GM12878 (cell line): Measurements from ENCODE around the gene KMT2E. TPM values are rescaled to one million over a fixed set of nuclear protein-coding genes. Genes with fewer than 3 reads are reported as not detected.

Experiments
- ATAC-seq: fragments of 200-7000 bp; cut with Tn5 transposase; 3 replicates; pipeline ENCODE4 v1.9.1; 2020; ENCODE audit warnings: mild to moderate bottlenecking, moderate library complexity
- BruUV-seq: library from RNA; stranded (reverse); fragments of 400-500 nt; replicated peaks from 2 replicates; lab custom pipeline; 2021; lab: Mats Ljungman, UMichigan
- CTCF ChIA-PET: fragments of 300-600 bp; sonication (Branson Sonifier 250); formaldehyde crosslinking; extraction: SDS; loops from one replicate; lab custom pipeline; 2021; ENCODE audit warnings: inconsistent platforms; lab: Yijun Ruan, JAX
- POLR2A ChIA-PET: fragments of 350-600 bp; formaldehyde crosslinking; extraction: SDS; loops from one replicate; lab custom pipeline; 2021; ENCODE audit warnings: inconsistent platforms; lab: Charles Lee
- RAD21 ChIA-PET: fragments of 300-600 bp; sonication (Branson Sonifier 250); formaldehyde crosslinking; loops from one replicate; lab custom pipeline; 2023; ENCODE audit warnings: antibody characterized with exemption; ENCODE audit not compliant: unreplicated experiment; lab: Charles Lee
- SMC1A ChIA-PET: fragments of 300-600 bp; sonication (Branson Sonifier 250); formaldehyde crosslinking; loops from one replicate; lab custom pipeline; 2023; ENCODE audit not compliant: unreplicated experiment, uncharacterized antibody; lab: Charles Lee
- DNase-seq: peaks from one replicate; pipeline ENCODE4 v3.0.0-alpha.2; 2011; ENCODE audit warnings: low read depth, low spot score
- FAIRE-seq: peaks from 3 replicates; lab custom pipeline; 2011; peaks lifted over from hg19 to GRCh38; lab: Jason Lieb, UNC
- H2AFZ ChIP-seq: 2 replicates; pipeline ENCODE4 v1.6.0; 2011; ENCODE audit warnings: low read depth, low read length, control low read depth; ENCODE audit not compliant: control insufficient read depth
- H3K27ac ChIP-seq: 2 replicates; pipeline ENCODE4 v1.5.1; 2011; ENCODE audit warnings: control low read depth; ENCODE audit not compliant: control insufficient read depth, insufficient read depth
- H3K27me3 ChIP-seq, 2 experiments: replicated peaks in 1 of 2; 2 replicates each; pipeline versions ENCODE4 v1.6.0 to v1.6.1; 2011; ENCODE audit warnings: low read length in 1 of 2; ENCODE audit not compliant: control insufficient read depth in 2 of 2, insufficient read depth in 2 of 2
- H3K36me3 ChIP-seq, 2 experiments: 2 replicates each; pipeline ENCODE4 v1.5.1; 2011; ENCODE audit warnings: low read length in 1 of 2; ENCODE audit not compliant: control insufficient read depth in 2 of 2, insufficient read depth in 2 of 2
- H3K4me1 ChIP-seq: 2 replicates; pipeline ENCODE4 v1.6.1; 2011; ENCODE audit warnings: mild to moderate bottlenecking, low read length, moderate library complexity, mixed read lengths; ENCODE audit not compliant: control insufficient read depth, insufficient read depth
- H3K4me2 ChIP-seq: 2 replicates; pipeline ENCODE4 v1.6.0; 2011; ENCODE audit warnings: control low read depth; ENCODE audit not compliant: control insufficient read depth, insufficient read depth
- H3K4me3 ChIP-seq: fragments of 200-600 bp; sonication (generic); 2 replicates; pipeline ENCODE4 v1.5.1; 2016
- H3K79me2 ChIP-seq: 2 replicates; pipeline ENCODE4 v1.6.0; 2011; ENCODE audit warnings: low read length; ENCODE audit not compliant: control insufficient read depth, insufficient read depth
- H3K9ac ChIP-seq: 2 replicates; pipeline ENCODE4 v1.8.0; 2011; ENCODE audit warnings: low read length, control low read depth, mixed read lengths; ENCODE audit not compliant: control insufficient read depth, insufficient read depth
- H3K9me3 ChIP-seq: replicated peaks from 3 replicates; pipeline ENCODE4 v1.5.1; 2011; ENCODE audit warnings: mild to moderate bottlenecking, low read length; ENCODE audit not compliant: control insufficient read depth, insufficient read depth
- H4K20me1 ChIP-seq: 2 replicates; pipeline ENCODE4 v1.6.0; 2011; ENCODE audit not compliant: control insufficient read depth, insufficient read depth
- ASH2L ChIP-seq: fragments of 300-600, 200-600 bp; sonication (generic); IDR thresholded peaks from 2 replicates; pipeline ENCODE4 v1.6.1; 2017; ENCODE audit warnings: low read depth, mild to moderate bottlenecking, borderline replicate concordance
- BACH1 ChIP-seq: fragments of 450-650 bp; IDR thresholded peaks from 2 replicates; pipeline ENCODE4 v1.6.1; 2017; ENCODE audit warnings: mild to moderate bottlenecking, borderline replicate concordance
- CHD1 ChIP-seq: IDR thresholded peaks from 2 replicates; pipeline ENCODE4 v1.6.1; 2012; ENCODE audit warnings: low read depth, low read length, improper control_type of control experiment
- CHD4 ChIP-seq: fragments of 200-600 bp; sonication (generic); IDR thresholded peaks from 2 replicates; pipeline ENCODE4 v1.6.1; 2016; ENCODE audit warnings: mild to moderate bottlenecking
- DPF2 ChIP-seq: fragments of 450-650 bp; IDR thresholded peaks from 2 replicates; pipeline ENCODE4 v1.6.1; 2017; ENCODE audit warnings: mild to moderate bottlenecking
- HSF1 ChIP-seq: fragments of 150-350 bp; IDR thresholded peaks from 2 replicates; pipeline ENCODE4 v1.6.1; 2014; ENCODE audit warnings: mild to moderate bottlenecking, low read depth, low read length
- MAX ChIP-seq: IDR thresholded peaks from 2 replicates; pipeline ENCODE4 v1.6.1; 2012; ENCODE audit warnings: low read depth, low read length, improper control_type of control experiment
- MEF2A ChIP-seq: IDR thresholded peaks from 2 replicates; pipeline ENCODE4 v1.6.1; 2011; ENCODE audit warnings: low read depth, mild to moderate bottlenecking, low read length, moderate library complexity; ENCODE audit not compliant: insufficient read depth
- PAX8 ChIP-seq: fragments of 450-650 bp; IDR thresholded peaks from 2 replicates; pipeline ENCODE4 v1.6.1; 2017; ENCODE audit warnings: mild to moderate bottlenecking, moderate library complexity
- RUNX3 ChIP-seq: IDR thresholded peaks from 2 replicates; pipeline ENCODE4 v1.6.1; 2012; ENCODE audit warnings: low read length, inconsistent platforms
- SMARCA5 ChIP-seq: fragments of 450-650 bp; IDR thresholded peaks from 2 replicates; pipeline ENCODE4 v1.6.1; 2017; ENCODE audit warnings: mild to moderate bottlenecking
- TCF7 ChIP-seq: IDR thresholded peaks from 2 replicates; pipeline ENCODE4 v1.6.1; 2014; ENCODE audit warnings: antibody characterized with exemption, borderline replicate concordance
- ZNF384 ChIP-seq: IDR thresholded peaks from 2 replicates; pipeline ENCODE4 v1.6.1; 2012; ENCODE audit warnings: low read depth, mild to moderate bottlenecking, low read length, improper control_type of control experiment, borderline replicate concordance
- ZNF622 ChIP-seq: fragments of 450-650 bp; IDR thresholded peaks from 2 replicates; pipeline ENCODE4 v1.6.1; 2017; ENCODE audit warnings: mild to moderate bottlenecking, inconsistent platforms
- ZSCAN29 ChIP-seq: fragments of 450-650 bp; IDR thresholded peaks from 2 replicates; pipeline ENCODE4 v1.6.1; 2017; ENCODE audit warnings: mild to moderate bottlenecking, moderate library complexity
- WGBS: methylation state at CpG from one replicate; pipeline ENCODE4 v1.1.6; 2016; ENCODE audit warnings: low lambda C conversion rate; ENCODE audit not compliant: insufficient replicate concordance, insufficient coverage; ENCODE audit errors: missing lambda C conversion rate; 5-methylcytosine and 5-hydroxymethylcytosine counted together
- in situ Hi-C: fragments of 300-500 bp; cut with MboI; formaldehyde crosslinking; loops from 9 replicates; pipeline ENCODE4 v1.14.3; 2018; ENCODE audit warnings: mixed read lengths
- intact Hi-C: fragments of 100-400 bp; cut with micrococcal nuclease; formaldehyde crosslinking; loops from one replicate; pipeline ENCODE4 v1.14.2; 2022; ENCODE audit not compliant: unreplicated experiment
- polyA plus RNA-seq, 11 experiments: library from polyadenylated mRNA; depleted of rRNA in 4 of 11; unstranded in 6 of 11; stranded (reverse) in 5 of 11; fragments of >200 nt; fragmentation: Nextera tagmentation in 4 of 11; fragmentation: Illumina TruSeq in 1 of 11; extraction: Ambion mirVana in 4 of 11; extraction: Trizol in 1 of 11; gene quantifications; 1 replicate in 1 of 11; 2 replicates in 10 of 11; pipeline versions ENCODE4 v1.2.1 to v1.2.3, GENCODE V29; 2011 to 2016; ENCODE audit warnings: inconsistent platforms in 2 of 11, missing spikeins in 2 of 11, low read depth in 1 of 11
- total RNA-seq, 4 experiments: library from RNA; depleted of rRNA in 3 of 4; stranded (reverse); fragments of >200 nt in 3 of 4; fragmentation: Illumina TruSeq in 1 of 4; extraction: Trizol in 1 of 4; gene quantifications; 2 replicates each; pipeline versions ENCODE4 v1.2.1 to v1.2.3, GENCODE V29; 2013 to 2021
- TF ChIP-seq, protein P1 (sequence below): fragments of 450-650 bp; conservative IDR thresholded peaks from 2 replicates; pipeline ENCODE4 v1.6.1; 2017; ENCODE audit warnings: mild to moderate bottlenecking, moderate library complexity
- TF ChIP-seq, protein P2 (sequence below): fragments of 450-650 bp; IDR thresholded peaks from 2 replicates; pipeline ENCODE4 v1.6.1; 2018; ENCODE audit warnings: mild to moderate bottlenecking, low read depth, moderate library complexity; ENCODE audit not compliant: partially characterized antibody

Gene KMT2E
- total and polyA plus RNA-seq, 10 of the 15 experiments (the other 5 are each of a cell fraction or from before 2014, with no cell fraction given), result 13.2 to 68.1 (median 34.1) TPM

DNA sequence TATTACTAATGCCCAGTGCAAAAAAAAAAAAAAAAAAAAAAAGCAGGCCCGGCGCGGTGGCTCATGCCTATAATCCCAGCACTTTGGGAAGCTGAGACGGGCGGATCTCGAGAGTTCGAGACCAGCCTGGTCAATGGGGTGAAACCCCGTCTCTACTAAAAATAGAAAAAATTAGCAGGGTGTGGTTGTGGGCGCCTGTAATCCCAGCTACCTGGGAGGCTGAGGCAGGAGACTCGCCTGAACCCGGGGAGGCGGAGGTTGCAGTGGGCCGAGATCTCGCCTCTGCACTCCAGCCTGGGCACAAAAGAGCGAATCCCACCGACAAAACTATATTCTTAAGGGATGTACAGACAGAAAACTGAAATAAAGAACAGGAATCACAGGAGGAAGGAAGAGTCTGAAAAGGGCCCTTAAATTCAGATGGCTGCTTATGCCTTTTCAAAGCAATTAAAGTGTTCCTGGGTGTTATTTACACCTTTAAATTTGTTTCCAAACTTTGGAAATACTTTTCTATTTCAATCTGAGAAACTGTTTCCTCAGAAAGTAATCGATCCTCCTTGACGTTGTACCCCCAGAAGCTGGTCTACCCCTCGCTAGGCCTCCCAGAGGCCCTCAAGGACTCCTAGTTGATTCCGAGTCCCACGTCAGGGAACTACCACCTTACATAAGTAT is 2.0 kb upstream of the KMT2E start:
- in situ Hi-C loops, result loop anchor here (5.0 to 25.0 kb wide), 2 partner anchors 65 to 1275 kb away; partner anchors contain the start of gene NAMPT
- POLR2A ChIA-PET, result interaction anchor here (0.6 to 6.0 kb wide), 12 partner anchors 7 to 580 kb away, joined by 3 to 83 read pairs (median 5); no protein-coding TSS in a partner anchor
- intact Hi-C loops, result loop anchor here (1.0 to 10.0 kb wide), 4 partner anchors 28 to 1273 kb away; partner anchors contain the start of gene NAMPT
- WGBS, result under 1% methylated on average over 21 of the region's 21 CpGs
- H3K9me3 ChIP-seq, result no peaks in the 10 kb centered on the region
- peaks cover 97% of the 10 kb centered on the region for H3K79me2 ChIP-seq
- SMC1A ChIA-PET, result interaction anchor here (0.9 to 13.2 kb wide), 6 partner anchors 9 to 115 kb away, joined by 3 to 270 read pairs (median 11); no protein-coding TSS in a partner anchor
- H3K4me3 ChIP-seq, result peak overlapping the region; percentile 81
- peak overlapping the region; percentile 100 for H3K9ac ChIP-seq
- H4K20me1 ChIP-seq, result no peaks in the 10 kb centered on the region; the same call in 1 of the 2 replicates
- peaks cover 6% of the 10 kb centered on the region for H3K4me1 ChIP-seq
- peaks cover 0 to 9% of the 10 kb centered on the region in 2 experiments; a peak in 2 of 4 replicates for H3K36me3 ChIP-seq
- no peak overlapping the region for H2AFZ ChIP-seq
- RAD21 ChIA-PET, result interaction anchor here (1.1 to 8.9 kb wide), 5 partner anchors 9 to 66 kb away, joined by 3 to 112 read pairs (median 5); no protein-coding TSS in a partner anchor
- peak overlapping the region; percentile 64 for H3K4me2 ChIP-seq
- peak overlapping the region; percentile 100 for H3K27ac ChIP-seq
- ATAC-seq (no peak), FAIRE-seq (no peak), DNase-seq (no peak)
- H3K27me3 ChIP-seq, result no peaks in the 10 kb centered on the region
- TSS peak; percentile 65 for BruUV-seq
- CTCF ChIA-PET, result interaction anchor here (0.7 to 4.2 kb wide), 3 partner anchors 15 to 31 kb away, joined by 3 to 25 read pairs (median 22); no protein-coding TSS in a partner anchor
- no peak for TF ChIP-seq RUNX3
- no peak for TF ChIP-seq MAX
- no peak for TF ChIP-seq PAX8
- TF ChIP-seq HSF1, result peak; percentile 94
- peak; percentile 45; the same call in 1 of the 2 replicates for TF ChIP-seq MEF2A
- TF ChIP-seq BACH1, result peak; percentile 19; the same call in 1 of the 2 replicates
- 0 out of 2 replicates have a peak, but pooled peaks have one; percentile 15 for TF ChIP-seq SMARCA5
- TF ChIP-seq, protein P1, sequence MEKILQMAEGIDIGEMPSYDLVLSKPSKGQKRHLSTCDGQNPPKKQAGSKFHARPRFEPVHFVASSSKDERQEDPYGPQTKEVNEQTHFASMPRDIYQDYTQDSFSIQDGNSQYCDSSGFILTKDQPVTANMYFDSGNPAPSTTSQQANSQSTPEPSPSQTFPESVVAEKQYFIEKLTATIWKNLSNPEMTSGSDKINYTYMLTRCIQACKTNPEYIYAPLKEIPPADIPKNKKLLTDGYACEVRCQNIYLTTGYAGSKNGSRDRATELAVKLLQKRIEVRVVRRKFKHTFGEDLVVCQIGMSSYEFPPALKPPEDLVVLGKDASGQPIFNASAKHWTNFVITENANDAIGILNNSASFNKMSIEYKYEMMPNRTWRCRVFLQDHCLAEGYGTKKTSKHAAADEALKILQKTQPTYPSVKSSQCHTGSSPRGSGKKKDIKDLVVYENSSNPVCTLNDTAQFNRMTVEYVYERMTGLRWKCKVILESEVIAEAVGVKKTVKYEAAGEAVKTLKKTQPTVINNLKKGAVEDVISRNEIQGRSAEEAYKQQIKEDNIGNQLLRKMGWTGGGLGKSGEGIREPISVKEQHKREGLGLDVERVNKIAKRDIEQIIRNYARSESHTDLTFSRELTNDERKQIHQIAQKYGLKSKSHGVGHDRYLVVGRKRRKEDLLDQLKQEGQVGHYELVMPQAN, result 0 out of 2 replicates have a peak, but pooled peaks have one; percentile 76
- TF ChIP-seq ZNF622, result no peak
- TF ChIP-seq TCF7, result no peak
- no peak for TF ChIP-seq DPF2
- TF ChIP-seq, protein P2, sequence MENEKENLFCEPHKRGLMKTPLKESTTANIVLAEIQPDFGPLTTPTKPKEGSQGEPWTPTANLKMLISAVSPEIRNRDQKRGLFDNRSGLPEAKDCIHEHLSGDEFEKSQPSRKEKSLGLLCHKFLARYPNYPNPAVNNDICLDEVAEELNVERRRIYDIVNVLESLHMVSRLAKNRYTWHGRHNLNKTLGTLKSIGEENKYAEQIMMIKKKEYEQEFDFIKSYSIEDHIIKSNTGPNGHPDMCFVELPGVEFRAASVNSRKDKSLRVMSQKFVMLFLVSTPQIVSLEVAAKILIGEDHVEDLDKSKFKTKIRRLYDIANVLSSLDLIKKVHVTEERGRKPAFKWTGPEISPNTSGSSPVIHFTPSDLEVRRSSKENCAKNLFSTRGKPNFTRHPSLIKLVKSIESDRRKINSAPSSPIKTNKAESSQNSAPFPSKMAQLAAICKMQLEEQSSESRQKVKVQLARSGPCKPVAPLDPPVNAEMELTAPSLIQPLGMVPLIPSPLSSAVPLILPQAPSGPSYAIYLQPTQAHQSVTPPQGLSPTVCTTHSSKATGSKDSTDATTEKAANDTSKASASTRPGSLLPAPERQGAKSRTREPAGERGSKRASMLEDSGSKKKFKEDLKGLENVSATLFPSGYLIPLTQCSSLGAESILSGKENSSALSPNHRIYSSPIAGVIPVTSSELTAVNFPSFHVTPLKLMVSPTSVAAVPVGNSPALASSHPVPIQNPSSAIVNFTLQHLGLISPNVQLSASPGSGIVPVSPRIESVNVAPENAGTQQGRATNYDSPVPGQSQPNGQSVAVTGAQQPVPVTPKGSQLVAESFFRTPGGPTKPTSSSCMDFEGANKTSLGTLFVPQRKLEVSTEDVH, result no peak
- no peak for TF ChIP-seq ASH2L
- peak; percentile 91 for TF ChIP-seq CHD1
- no peak for TF ChIP-seq CHD4
- 0 out of 2 replicates have a peak, but pooled peaks have one; percentile 76 for TF ChIP-seq ZSCAN29
- peak; percentile 66 for TF ChIP-seq ZNF384
